Esophagus mucosa (tissue), 1 donor: Measurements from ENCODE around the gene FEM1B. TPM values are rescaled to one million over a fixed set of nuclear protein-coding genes. Genes with fewer than 3 reads are reported as not detected.

Experiments used
- total RNA-seq: library from RNA; stranded (reverse); gene quantifications from one replicate; pipeline ENCODE4 v1.2.4, GENCODE V29; 2023
- donor health status: DM: yes; HTN: yes; CAD: no.

Gene FEM1B
- total RNA-seq, 1 donor from 2014 or later = 46.8 TPM

Other genes starting within 250 kb of the FEM1B start
- 24.4 TPM for gene PIAS1, start 223.4 kb upstream of the FEM1B start, total RNA-seq
- gene CALML4, start 72.4 kb upstream of the FEM1B start, total RNA-seq = 2.9 TPM
- 18.5 TPM for gene CLN6, start 48.0 kb upstream of the FEM1B start, total RNA-seq
- 0.48 TPM for gene ITGA11, start 154.4 kb downstream of the FEM1B start, total RNA-seq